ENCODE data around the gene FXR2.

DNA sequence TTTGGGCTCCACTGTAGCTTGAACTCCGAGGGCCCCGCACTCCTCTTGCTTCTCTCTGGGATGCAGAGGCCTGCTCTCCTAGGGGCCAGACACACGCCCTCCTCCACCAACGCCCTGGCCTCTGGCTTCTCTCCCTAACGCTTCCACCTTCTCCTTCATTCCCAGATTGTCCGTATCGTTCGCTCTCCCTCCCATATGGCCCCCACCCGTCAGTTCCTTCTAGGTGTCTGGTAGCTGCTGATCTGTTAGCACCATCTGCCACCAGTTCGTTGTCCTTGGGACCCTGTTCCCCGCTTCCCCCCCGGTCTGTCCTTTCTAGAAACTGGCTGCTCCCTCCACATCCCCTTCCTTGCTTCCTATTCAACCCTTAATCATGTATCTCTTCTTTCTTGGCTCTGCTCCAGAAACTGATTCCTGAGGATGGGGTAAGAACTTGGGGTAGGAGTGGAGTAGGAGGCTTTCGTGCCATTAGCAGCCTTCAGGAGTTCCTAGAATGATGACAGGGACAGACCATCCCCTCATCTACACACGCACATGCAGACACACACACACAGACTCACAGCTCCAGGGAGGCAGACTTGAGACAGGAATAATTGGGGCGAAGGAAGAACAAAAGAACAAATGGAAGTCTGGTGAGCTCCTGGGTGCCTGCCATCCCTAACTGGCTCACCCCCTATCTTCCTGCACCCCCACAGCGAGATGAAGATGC, 40.3 kb upstream of the FXR2 start:
- TF ChIP-seq, protein P1, sequence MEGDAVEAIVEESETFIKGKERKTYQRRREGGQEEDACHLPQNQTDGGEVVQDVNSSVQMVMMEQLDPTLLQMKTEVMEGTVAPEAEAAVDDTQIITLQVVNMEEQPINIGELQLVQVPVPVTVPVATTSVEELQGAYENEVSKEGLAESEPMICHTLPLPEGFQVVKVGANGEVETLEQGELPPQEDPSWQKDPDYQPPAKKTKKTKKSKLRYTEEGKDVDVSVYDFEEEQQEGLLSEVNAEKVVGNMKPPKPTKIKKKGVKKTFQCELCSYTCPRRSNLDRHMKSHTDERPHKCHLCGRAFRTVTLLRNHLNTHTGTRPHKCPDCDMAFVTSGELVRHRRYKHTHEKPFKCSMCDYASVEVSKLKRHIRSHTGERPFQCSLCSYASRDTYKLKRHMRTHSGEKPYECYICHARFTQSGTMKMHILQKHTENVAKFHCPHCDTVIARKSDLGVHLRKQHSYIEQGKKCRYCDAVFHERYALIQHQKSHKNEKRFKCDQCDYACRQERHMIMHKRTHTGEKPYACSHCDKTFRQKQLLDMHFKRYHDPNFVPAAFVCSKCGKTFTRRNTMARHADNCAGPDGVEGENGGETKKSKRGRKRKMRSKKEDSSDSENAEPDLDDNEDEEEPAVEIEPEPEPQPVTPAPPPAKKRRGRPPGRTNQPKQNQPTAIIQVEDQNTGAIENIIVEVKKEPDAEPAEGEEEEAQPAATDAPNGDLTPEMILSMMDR (IDR thresholded peaks at IDR 0.05): no peak
- TF ChIP-seq EZH2 (IDR thresholded peaks at IDR 0.05): no peak
